Naive thymus-derived CD4-positive, alpha-beta T cell (primary cell): ENCODE measurements around the gene FBXL17. TPM values are rescaled to one million over a fixed set of nuclear protein-coding genes. Genes with fewer than 3 reads are reported as not detected.

Experiments used
- ATAC-seq: fragments of 150-1000 bp; cut with Tn5 transposase; 2 replicates; pipeline ENCODE4 v1.10.0; 2021; ENCODE audit warnings: mild to moderate bottlenecking, moderate library complexity
- CTCF ChIA-PET: fragments of 350-600 bp; sonication (Branson Sonifier 250); formaldehyde crosslinking; loops from one replicate; lab custom pipeline; 2021; ENCODE audit warnings: antibody characterized with exemption; lab: Charles Lee
- POLR2A ChIA-PET: fragments of 350-600 bp; sonication (Branson Sonifier 250); formaldehyde crosslinking; loops from one replicate; lab custom pipeline; 2021; ENCODE audit warnings: antibody characterized with exemption, inconsistent platforms; lab: Charles Lee
- DNase-seq, 9 donors: peaks; one replicate each; pipeline versions ENCODE4 v3.0.0 to v3.0.0-alpha.2; 2020 to 2022; ENCODE audit warnings: mixed read lengths in 1 of 9
- H3K27ac ChIP-seq: one replicate; pipeline ENCODE4 v1.7.0; 2013; ENCODE audit warnings: mild to moderate bottlenecking, low read depth, low read length, moderate library complexity
- H3K27me3 ChIP-seq, 2 donors: one replicate each; pipeline ENCODE4 v1.7.0; 2013; ENCODE audit warnings: low read length in 2 of 2, mild to moderate bottlenecking in 2 of 2, moderate library complexity in 2 of 2; ENCODE audit not compliant: control insufficient read depth in 2 of 2, insufficient read depth in 2 of 2
- H3K36me3 ChIP-seq, 3 experiments: 1 replicate in 2 of 3; 2 replicates in 1 of 3; pipeline ENCODE4 v1.7.0; 2013; ENCODE audit warnings: low read length in 3 of 3, mild to moderate bottlenecking in 3 of 3, moderate library complexity in 1 of 3; ENCODE audit not compliant: insufficient read depth in 3 of 3, control insufficient read depth in 2 of 3
- H3K4me1 ChIP-seq, 2 donors: one replicate each; pipeline ENCODE4 v1.7.0; 2013; ENCODE audit warnings: low read length in 2 of 2, mild to moderate bottlenecking in 2 of 2, moderate library complexity in 1 of 2; ENCODE audit not compliant: control insufficient read depth in 2 of 2, insufficient read depth in 2 of 2
- H3K4me3 ChIP-seq: 2 replicates; pipeline ENCODE4 v1.7.0; 2013; ENCODE audit warnings: mild to moderate bottlenecking, low read length
- H3K9me3 ChIP-seq, 3 experiments: 1 replicate in 2 of 3; 2 replicates in 1 of 3; pipeline ENCODE4 v1.7.0; 2013; ENCODE audit warnings: low read length in 3 of 3; ENCODE audit not compliant: control insufficient read depth in 2 of 3
- H3K27ac Mint-ChIP-seq, 9 donors: one replicate each; pipeline ENCODE4 v1.8.0; 2020 to 2022; ENCODE audit warnings: mixed read lengths in 9 of 9, mild to moderate bottlenecking in 8 of 9, moderate library complexity in 5 of 9, inconsistent platforms in 2 of 9
- H3K27me3 Mint-ChIP-seq, 5 donors: one replicate each; pipeline ENCODE4 v1.8.0; 2021 to 2022; ENCODE audit warnings: mixed read lengths in 5 of 5, mild to moderate bottlenecking in 1 of 5
- H3K36me3 Mint-ChIP-seq, 5 donors: one replicate each; pipeline ENCODE4 v1.8.0; 2020 to 2022; ENCODE audit warnings: mixed read lengths in 5 of 5, mild to moderate bottlenecking in 3 of 5, inconsistent platforms in 1 of 5
- H3K4me1 Mint-ChIP-seq, 7 donors: one replicate each; pipeline ENCODE4 v1.8.0; 2020 to 2022; ENCODE audit warnings: mixed read lengths in 7 of 7, mild to moderate bottlenecking in 3 of 7, inconsistent platforms in 1 of 7
- H3K4me3 Mint-ChIP-seq, 10 donors: one replicate each; pipeline ENCODE4 v1.8.0; 2020 to 2022; ENCODE audit warnings: mild to moderate bottlenecking in 10 of 10, mixed read lengths in 10 of 10, moderate library complexity in 6 of 10, inconsistent platforms in 2 of 10
- H3K9me3 Mint-ChIP-seq, 11 donors: one replicate each; pipeline ENCODE4 v1.8.0; 2020 to 2022; ENCODE audit warnings: mixed read lengths in 11 of 11, mild to moderate bottlenecking in 4 of 11, inconsistent platforms in 1 of 11, moderate library complexity in 1 of 11
- intact Hi-C, 2 donors: fragments of 100-400 bp; cut with micrococcal nuclease; formaldehyde crosslinking; loops; one replicate each; pipeline ENCODE4 v1.15.1; 2023
- polyA plus RNA-seq, 2 donors: library from polyadenylated mRNA; unstranded; fragments of 300-500 nt; fragmentation: Illumina TruSeq; gene quantifications; one replicate each; pipeline ENCODE4 v1.2.3, GENCODE V29; 2021
- total RNA-seq, 6 experiments: library from RNA in 5 of 6; stranded (reverse) in 5 of 6; gene quantifications; 1 replicate in 5 of 6; 2 replicates in 1 of 6; pipeline ENCODE4 v1.2.3 and lab custom pipeline; 2021 to 2026

The FBXL17 gene
- total and polyA plus RNA-seq, 7 experiments from 2014 or later, result 4.4 to 28.4 (median 19.6) TPM

GRCh38 chr5:108334225-108334624 is 47.7 kb downstream of the FBXL17 start:
- H3K9me3 Mint-ChIP-seq, result no peaks in the 10 kb centered on the region
- Histone ChIP-seq H3K27ac (no peak overlapping the region), H3K4me1 (peaks cover 0 to 5% of the 10 kb centered on the region in 2 donors), H3K9me3 (no peaks in the 10 kb centered on the region), H3K27me3 (no peaks in the 10 kb centered on the region), H3K36me3 (peaks cover 0 to 2% (median 0%) of the 10 kb centered on the region in 3 experiments), H3K4me3 (no peak overlapping the region)
- peaks cover 0 to 13% (median 8%) of the 10 kb centered on the region in 7 donors for H3K4me1 Mint-ChIP-seq
- H3K27me3 Mint-ChIP-seq, result no peaks in the 10 kb centered on the region
- no peak overlapping the region for H3K4me3 Mint-ChIP-seq
- POLR2A ChIA-PET, result no interaction called here
- intact Hi-C loops, result no loop called here
- H3K36me3 Mint-ChIP-seq, result peaks cover 0 to 23% (median 6%) of the 10 kb centered on the region in 5 donors
- ATAC-seq (no peak), DNase-seq (no peak)
- CTCF ChIA-PET, result interaction anchor here (1.2 kb wide), 1 partner anchor 11 kb away, joined by 4 read pairs; no protein-coding TSS in a partner anchor
- H3K27ac Mint-ChIP-seq, result no peak overlapping the region

- Mint-ChIP-seq H3K27ac (no peak overlapping the region), H3K27me3 (no peaks in the 10 kb centered on the region), H3K36me3 (peaks cover 4 to 63% (median 52%) of the 10 kb centered on the region in 5 donors), H3K4me3 (no peak overlapping the region), H3K4me1 (peaks cover 0 to 27% (median 0%) of the 10 kb centered on the region in 7 donors), H3K9me3 (peaks cover 0 to 26% (median 0%) of the 10 kb centered on the region in 11 donors)
- no peak for ATAC-seq
- H3K27me3 ChIP-seq, result no peaks in the 10 kb centered on the region
- intact Hi-C loops, result no loop called here
- no peak overlapping the region for H3K27ac ChIP-seq
- POLR2A ChIA-PET, result no interaction called here
- H3K4me1 ChIP-seq, result no peaks in the 10 kb centered on the region
- DNase-seq, result no peak
- CTCF ChIA-PET, result no interaction called here
- no peak overlapping the region for H3K4me3 ChIP-seq
- H3K9me3 ChIP-seq, result no peaks in the 10 kb centered on the region
- H3K36me3 ChIP-seq, result no peaks in the 10 kb centered on the region
Observed at GRCh38 chr5:108326982-108327381, 54.9 kb downstream of the FBXL17 start.

- no peak overlapping the region for H3K27ac Mint-ChIP-seq
- no peaks in the 10 kb centered on the region for H3K9me3 ChIP-seq
- DNase-seq (no peak), ATAC-seq (no peak)
- intact Hi-C loops, result no loop called here
- H3K27me3 Mint-ChIP-seq, result no peaks in the 10 kb centered on the region
- H3K27me3 ChIP-seq, result no peaks in the 10 kb centered on the region
- H3K4me3 ChIP-seq, result no peak overlapping the region
- no peak overlapping the region for H3K27ac ChIP-seq
- H3K36me3 Mint-ChIP-seq, result peaks cover 4 to 54% (median 52%) of the 10 kb centered on the region in 5 donors
- ChIA-PET POLR2A (no interaction called here), CTCF (no interaction called here)
- peaks cover 0 to 30% (median 3%) of the 10 kb centered on the region in 7 donors for H3K4me1 Mint-ChIP-seq
- H3K9me3 Mint-ChIP-seq, result peaks cover 0 to 26% (median 0%) of the 10 kb centered on the region in 11 donors
- H3K4me3 Mint-ChIP-seq, result no peak overlapping the region
- no peaks in the 10 kb centered on the region for H3K36me3 ChIP-seq
- no peaks in the 10 kb centered on the region for H3K4me1 ChIP-seq
Observed at GRCh38 chr5:108324886-108325285, 57.0 kb downstream of the FBXL17 start.

- intact Hi-C loops, result no loop called here
- Histone ChIP-seq H3K4me3 (no peak overlapping the region), H3K36me3 (no peaks in the 10 kb centered on the region), H3K27me3 (no peaks in the 10 kb centered on the region), H3K4me1 (no peaks in the 10 kb centered on the region), H3K27ac (no peak overlapping the region), H3K9me3 (no peaks in the 10 kb centered on the region)
- ATAC-seq, result no peak
- ChIA-PET CTCF (no interaction called here), POLR2A (no interaction called here)
- no peak for DNase-seq
- peaks cover 4 to 37% (median 33%) of the 10 kb centered on the region in 5 donors for H3K36me3 Mint-ChIP-seq
- H3K27ac Mint-ChIP-seq, result no peak overlapping the region
- H3K4me1 Mint-ChIP-seq, result peaks cover 0 to 32% (median 4%) of the 10 kb centered on the region in 7 donors
- H3K9me3 Mint-ChIP-seq, result peaks cover 0 to 14% (median 0%) of the 10 kb centered on the region in 11 donors
- no peak overlapping the region for H3K4me3 Mint-ChIP-seq
- no peaks in the 10 kb centered on the region for H3K27me3 Mint-ChIP-seq
Observed at GRCh38 chr5:108321341-108321740, 60.6 kb downstream of the FBXL17 start.

GRCh38 chr5:108320231-108320630 is 61.7 kb downstream of the FBXL17 start:
- ChIA-PET POLR2A (no interaction called here), CTCF (no interaction called here)
- no peak overlapping the region for H3K4me3 Mint-ChIP-seq
- Histone ChIP-seq H3K27ac (no peak overlapping the region), H3K36me3 (no peaks in the 10 kb centered on the region), H3K27me3 (no peaks in the 10 kb centered on the region), H3K4me1 (no peaks in the 10 kb centered on the region), H3K9me3 (no peaks in the 10 kb centered on the region), H3K4me3 (no peak overlapping the region)
- H3K9me3 Mint-ChIP-seq, result peaks cover 0 to 3% (median 0%) of the 10 kb centered on the region in 11 donors
- DNase-seq, result no peak
- intact Hi-C loops, result no loop called here
- H3K4me1 Mint-ChIP-seq, result peaks cover 0 to 22% (median 4%) of the 10 kb centered on the region in 7 donors
- peaks cover 0 to 26% (median 22%) of the 10 kb centered on the region in 5 donors for H3K36me3 Mint-ChIP-seq
- H3K27ac Mint-ChIP-seq, result no peak overlapping the region
- H3K27me3 Mint-ChIP-seq, result no peaks in the 10 kb centered on the region
- ATAC-seq, result no peak

- H3K36me3 ChIP-seq, result no peaks in the 10 kb centered on the region
- peaks cover 0 to 10% (median 4%) of the 10 kb centered on the region in 5 donors for H3K36me3 Mint-ChIP-seq
- H3K4me1 ChIP-seq, result no peaks in the 10 kb centered on the region
- DNase-seq, result no peak
- no peaks in the 10 kb centered on the region for H3K27me3 Mint-ChIP-seq
- no peak overlapping the region for H3K4me3 ChIP-seq
- H3K9me3 Mint-ChIP-seq, result no peaks in the 10 kb centered on the region
- peaks cover 0 to 16% (median 4%) of the 10 kb centered on the region in 7 donors for H3K4me1 Mint-ChIP-seq
- no peaks in the 10 kb centered on the region for H3K27me3 ChIP-seq
- no peak overlapping the region for H3K27ac ChIP-seq
- H3K27ac Mint-ChIP-seq, result no peak overlapping the region
- intact Hi-C loops, result no loop called here
- POLR2A ChIA-PET, result no interaction called here
- no peaks in the 10 kb centered on the region for H3K9me3 ChIP-seq
- CTCF ChIA-PET, result no interaction called here
- ATAC-seq, result no peak
- no peak overlapping the region for H3K4me3 Mint-ChIP-seq
Observed at GRCh38 chr5:108315829-108316228, 66.1 kb downstream of the FBXL17 start.

- Histone ChIP-seq H3K27ac (no peak overlapping the region), H3K9me3 (no peaks in the 10 kb centered on the region), H3K4me3 (no peak overlapping the region), H3K36me3 (no peaks in the 10 kb centered on the region), H3K4me1 (no peaks in the 10 kb centered on the region), H3K27me3 (no peaks in the 10 kb centered on the region)
- no peaks in the 10 kb centered on the region for H3K9me3 Mint-ChIP-seq
- no peak for DNase-seq
- no peaks in the 10 kb centered on the region for H3K27me3 Mint-ChIP-seq
- POLR2A ChIA-PET, result no interaction called here
- H3K27ac Mint-ChIP-seq, result no peak overlapping the region
- H3K4me1 Mint-ChIP-seq, result peaks cover 0 to 11% (median 0%) of the 10 kb centered on the region in 7 donors
- no peak for ATAC-seq
- CTCF ChIA-PET, result no interaction called here
- H3K36me3 Mint-ChIP-seq, result peaks cover 0 to 12% (median 4%) of the 10 kb centered on the region in 5 donors
- intact Hi-C loops, result no loop called here
- H3K4me3 Mint-ChIP-seq, result no peak overlapping the region
Observed at GRCh38 chr5:108312258-108312657, 69.6 kb downstream of the FBXL17 start.
